K562 (cell line): Measurements from ENCODE around the gene AMZ2. TPM values are rescaled to one million over a fixed set of nuclear protein-coding genes. Genes with fewer than 3 reads are reported as not detected.

Experiments
- BCL6 ChIP-seq: fragments of 250-450 bp; sonication (Bioruptor Pico); IDR thresholded peaks from 2 replicates; pipeline ENCODE4 v1.4.0; 2020
- COPS2 ChIP-seq: fragments of 450-650 bp; conservative IDR thresholded peaks from 2 replicates; pipeline ENCODE4 v1.6.1; 2016; ENCODE audit warnings: mild to moderate bottlenecking, moderate library complexity
- CREM ChIP-seq: IDR thresholded peaks from 2 replicates; pipeline ENCODE4 v1.6.1; 2014; ENCODE audit warnings: antibody characterized with exemption, low read depth
- MEIS2 ChIP-seq: fragments of 450-650 bp; IDR thresholded peaks from 2 replicates; pipeline ENCODE4 v1.6.1; 2014; ENCODE audit warnings: mild to moderate bottlenecking; ENCODE audit not compliant: partially characterized antibody
- NCOR1 ChIP-seq: fragments of 450-650 bp; IDR thresholded peaks from 2 replicates; pipeline ENCODE4 v1.6.1; 2016; ENCODE audit warnings: mild to moderate bottlenecking, moderate library complexity
- NR0B1 ChIP-seq: fragments of 450-650 bp; IDR thresholded peaks from one replicate; pipeline ENCODE4 v1.6.1; 2018; ENCODE audit warnings: mild to moderate bottlenecking, moderate library complexity; ENCODE audit not compliant: partially characterized antibody
- NR2C1 ChIP-seq, 2 experiments: fragments of 450-650 bp; IDR thresholded peaks; 2 replicates each; pipeline ENCODE4 v1.6.1; 2017; ENCODE audit warnings: mild to moderate bottlenecking in 2 of 2, antibody characterized with exemption in 1 of 2, inconsistent platforms in 1 of 2, missing compliant biosample characterization in 1 of 2, missing genetic modification characterization in 1 of 2
- POLR2G ChIP-seq: fragments of 200-400 bp; formaldehyde crosslinking; IDR thresholded peaks from 2 replicates; pipeline ENCODE4 v1.6.1; 2017; ENCODE audit warnings: low read depth, mild to moderate bottlenecking, antibody characterized with exemption, low read length, moderate library complexity
- PTRF ChIP-seq: fragments of 450-650 bp; IDR thresholded peaks from 2 replicates; pipeline ENCODE4 v1.6.1; 2016; ENCODE audit warnings: mild to moderate bottlenecking, missing genetic modification characterization, missing compliant biosample characterization
- RBM14 ChIP-seq: fragments of 200-400 bp; formaldehyde crosslinking; IDR thresholded peaks from 2 replicates; pipeline ENCODE4 v1.6.1; 2018; ENCODE audit warnings: low read depth, mild to moderate bottlenecking, low read length, moderate library complexity, borderline replicate concordance; ENCODE audit not compliant: insufficient read depth
- SMAD3 ChIP-seq: fragments of 450-650 bp; formaldehyde crosslinking; conservative IDR thresholded peaks from 2 replicates; pipeline ENCODE4 v1.4.0; 2020; ENCODE audit warnings: mild to moderate bottlenecking
- SMARCE1 ChIP-seq: fragments of 450-650 bp; IDR thresholded peaks from 2 replicates; pipeline ENCODE4 v1.7.1; 2016; ENCODE audit warnings: mild to moderate bottlenecking
- SP2 ChIP-seq: IDR thresholded peaks from 2 replicates; pipeline ENCODE4 v1.6.1; 2011; ENCODE audit warnings: mild to moderate bottlenecking, low read depth, low read length, moderate library complexity; ENCODE audit not compliant: poor library complexity, severe bottlenecking; ENCODE audit errors: extremely low read depth
- TAL1 ChIP-seq: fragments of 450-650 bp; IDR thresholded peaks from 2 replicates; pipeline ENCODE4 v1.6.1; 2016; ENCODE audit warnings: mild to moderate bottlenecking
- TSC22D4 ChIP-seq: fragments of 450-650 bp; IDR thresholded peaks from 2 replicates; pipeline ENCODE4 v1.6.1; 2016; ENCODE audit warnings: missing genetic modification characterization, missing biosample characterization, control low read depth
- VEZF1 ChIP-seq: fragments of 200-800 bp; sonication (Bioruptor generic); IDR thresholded peaks from 2 replicates; pipeline ENCODE4 v1.6.1; 2017; ENCODE audit warnings: missing genetic modification characterization, missing compliant biosample characterization
- ZNF143 ChIP-seq: sonication (generic); formaldehyde crosslinking; IDR thresholded peaks from 2 replicates; pipeline ENCODE4 v1.9.0; 2022; ENCODE audit warnings: mild to moderate bottlenecking, missing genetic modification reagents
- ZNF311 ChIP-seq: fragments of 250-450 bp; sonication (Bioruptor Pico); IDR thresholded peaks from 2 replicates; pipeline ENCODE4 v1.4.0; 2020; ENCODE audit warnings: mild to moderate bottlenecking, moderate library complexity
- ZNF408 ChIP-seq: fragments of 250-450 bp; sonication (Bioruptor Pico); IDR thresholded peaks from 2 replicates; pipeline ENCODE4 v1.4.0; 2020; ENCODE audit warnings: low read depth, mild to moderate bottlenecking, moderate library complexity
- ZNF518B ChIP-seq: fragments of 250-450 bp; sonication (Bioruptor Pico); IDR thresholded peaks from 2 replicates; pipeline ENCODE4 v1.5.0; 2021; ENCODE audit warnings: mild to moderate bottlenecking, moderate library complexity
- ZNF551 ChIP-seq: fragments of 250-450 bp; sonication (Bioruptor Pico); IDR thresholded peaks from 2 replicates; pipeline ENCODE4 v1.5.0; 2021; ENCODE audit warnings: mild to moderate bottlenecking, moderate library complexity
- ZNF75A ChIP-seq: fragments of 450-650 bp; formaldehyde crosslinking; IDR thresholded peaks from 2 replicates; pipeline ENCODE4 v1.4.0; 2020; ENCODE audit warnings: mild to moderate bottlenecking
- ZNF830 ChIP-seq: fragments of 250-450 bp; sonication (Bioruptor Pico); IDR thresholded peaks from 2 replicates; pipeline ENCODE4 v1.5.0; 2021; ENCODE audit warnings: mild to moderate bottlenecking
- polyA plus RNA-seq, 8 experiments: library from polyadenylated mRNA; depleted of rRNA in 4 of 8; stranded (reverse) in 5 of 8; unstranded in 3 of 8; fragments of >200 nt; fragmentation: Nextera tagmentation in 2 of 8; fragmentation: Illumina TruSeq in 1 of 8; extraction: Ambion mirVana in 2 of 8; extraction: Trizol in 1 of 8; gene quantifications; 2 replicates each; pipeline versions ENCODE4 v1.2.1 to v1.2.3, GENCODE V29; 2011 to 2014; ENCODE audit warnings: inconsistent platforms in 1 of 8, missing spikeins in 1 of 8
- total RNA-seq, 7 experiments: library from RNA; depleted of rRNA in 6 of 7; stranded (reverse); fragments of >200 nt in 6 of 7; fragmentation: Illumina TruSeq in 2 of 7; extraction: Trizol in 2 of 7; gene quantifications; 2 replicates each; pipeline versions ENCODE4 v1.2.1 to v1.2.3, GENCODE V29; 2011 to 2021; ENCODE audit warnings: low replicate concordance in 1 of 7

AMZ2 gene
- total and polyA plus RNA-seq, 9 of the 15 experiments (the other 6 are each of a cell fraction or from before 2014, with no cell fraction given) = 22.6 to 92.2 (median 52.6) TPM

- TF ChIP-seq NR2C1 (IDR thresholded peaks at IDR 0.05) = no peak
- TF ChIP-seq NR2C1 (tag; IDR thresholded peaks at IDR 0.05) = 0 out of 2 replicates have a peak, but pooled peaks have one; percentile 9
- TF ChIP-seq ZNF830 (CRISPR knock-in tag) = no peak
- peak; percentile 49 for TF ChIP-seq TAL1
- TF ChIP-seq PTRF (tag) = no peak
- TF ChIP-seq POLR2G = no peak
- no peak for TF ChIP-seq SMAD3
- TF ChIP-seq NR0B1 = no peak
- TF ChIP-seq SMARCE1 = 0 out of 2 replicates have a peak, but pooled peaks have one; percentile 29
- TF ChIP-seq SP2 = no peak
- TF ChIP-seq NCOR1 = peak; percentile 54
- TF ChIP-seq CREM = 0 out of 2 replicates have a peak, but pooled peaks have one; percentile 11
- TF ChIP-seq ZNF311 (CRISPR knock-in tag) = no peak
- no peak for TF ChIP-seq ZNF518B (CRISPR knock-in tag)
- TF ChIP-seq BCL6 (CRISPR knock-in tag) = no peak
- TF ChIP-seq ZNF143 = no peak
- no peak for TF ChIP-seq ZNF408
- TF ChIP-seq ZNF551 (CRISPR knock-in tag) = no peak
- no peak for TF ChIP-seq COPS2
- TF ChIP-seq RBM14 = no peak
- TF ChIP-seq MEIS2 = peak; percentile 96
- no peak for TF ChIP-seq ZNF75A (CRISPR knock-in tag)
- peak; percentile 72 for TF ChIP-seq VEZF1
- no peak for TF ChIP-seq TSC22D4 (tag)
Measured at GRCh38 chr17:68255731-68256538, 8.1 kb downstream of the AMZ2 start (continued).
